ENCODE measurements around the gene SLC35F3. TPM values are rescaled to one million over a fixed set of nuclear protein-coding genes. Genes with fewer than 3 reads are reported as not detected.

Gene SLC35F3
- total and polyA plus RNA-seq, 9 of the 15 experiments (the other 6 are each of a cell fraction or from before 2014, with no cell fraction given), result 0.04 to 0.07 (median 0.04) TPM; not detected in 6

GRCh38 chr1:233998891-233999290, 94.4 kb downstream of the SLC35F3 start:
- no peaks in the 10 kb centered on the region for H4K20me1 ChIP-seq (replicated peaks; ENCODE audit: control insufficient read depth, insufficient read depth, low read length)
- FAIRE-seq (no peak), DNase-seq (ENCODE audit: extremely low read depth in 1 of 4, low spot score in 3 of 4) (no peak), ATAC-seq (no peak)
- CTCF ChIA-PET (ENCODE audit: low intra/inter-chr PET ratio), result no interaction called here
- H3K79me2 ChIP-seq (ENCODE audit: control insufficient read depth, insufficient read depth, low read length), result no peaks in the 10 kb centered on the region
- POLR2A ChIA-PET, result no interaction called here
- TF ChIP-seq PTRF (tag; IDR thresholded peaks at IDR 0.05), result no peak
- no peak for TF ChIP-seq KDM1A (IDR thresholded peaks at IDR 0.05)
- no peak for TF ChIP-seq RBM39 (optimal IDR thresholded peaks at IDR 0.05; ENCODE audit: low read depth, low read length)
- no peak for TF ChIP-seq NCOR1 (IDR thresholded peaks at IDR 0.05)
- no peak for TF ChIP-seq CXXC5 (CRISPR knock-in tag; IDR thresholded peaks at IDR 0.05)
- no peak for TF ChIP-seq EGR1 (conservative IDR thresholded peaks at IDR 0.05)
- TF ChIP-seq ARID1B (IDR thresholded peaks at IDR 0.05), result no peak
- no peak for TF ChIP-seq ZNF197 (CRISPR knock-in tag; IDR thresholded peaks at IDR 0.05; ENCODE audit: low read depth)
- TF ChIP-seq HOXB6 (CRISPR knock-in tag; IDR thresholded peaks at IDR 0.05; ENCODE audit: borderline replicate concordance), result no peak
- TF ChIP-seq, protein P1, sequence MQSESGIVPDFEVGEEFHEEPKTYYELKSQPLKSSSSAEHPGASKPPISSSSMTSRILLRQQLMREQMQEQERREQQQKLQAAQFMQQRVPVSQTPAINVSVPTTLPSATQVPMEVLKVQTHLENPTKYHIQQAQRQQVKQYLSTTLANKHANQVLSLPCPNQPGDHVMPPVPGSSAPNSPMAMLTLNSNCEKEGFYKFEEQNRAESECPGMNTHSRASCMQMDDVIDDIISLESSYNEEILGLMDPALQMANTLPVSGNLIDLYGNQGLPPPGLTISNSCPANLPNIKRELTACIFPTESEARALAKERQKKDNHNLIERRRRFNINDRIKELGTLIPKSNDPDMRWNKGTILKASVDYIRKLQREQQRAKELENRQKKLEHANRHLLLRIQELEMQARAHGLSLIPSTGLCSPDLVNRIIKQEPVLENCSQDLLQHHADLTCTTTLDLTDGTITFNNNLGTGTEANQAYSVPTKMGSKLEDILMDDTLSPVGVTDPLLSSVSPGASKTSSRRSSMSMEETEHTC (IDR thresholded peaks at IDR 0.05), result no peak
- TF ChIP-seq MTA2 (IDR thresholded peaks at IDR 0.05; ENCODE audit: low read depth), result no peak
- no peak for TF ChIP-seq FOXK2 (conservative IDR thresholded peaks at IDR 0.05 in 1 of 2, IDR thresholded peaks at IDR 0.05 in 1 of 2; ENCODE audit: low read depth in 2 of 2)
- intact Hi-C loops (cut with micrococcal nuclease) (no loop called here), in situ Hi-C loops (cut with MboI) (no loop called here)
- WGBS (ENCODE audit: insufficient coverage, low coverage, missing lambda C conversion rate), result 2% methylated on average over 6 of the region's 6 CpGs
- no peak overlapping the region for H3K9ac ChIP-seq (ENCODE audit: insufficient read depth in 1 of 2, low read depth in 2 of 2, low read length in 2 of 2)
- no peaks in the 10 kb centered on the region for H3K9me1 ChIP-seq (ENCODE audit: control insufficient read depth, insufficient read depth, low read length)
- BruUV-seq (replicated peaks), result no TSS peak
- no peak overlapping the region for H2AFZ ChIP-seq (ENCODE audit: low read depth, low read length)
- H3K9me3 ChIP-seq (replicated peaks; ENCODE audit: control insufficient read depth, insufficient read depth, low read depth, low read length), result no peaks in the 10 kb centered on the region
- H3K4me3 ChIP-seq, result no peak overlapping the region
- H3K27ac ChIP-seq (ENCODE audit: extremely low read depth, low read depth, low read length), result no peak overlapping the region
- H3K27me3 ChIP-seq (ENCODE audit: control insufficient read depth in 2 of 2, insufficient read depth in 2 of 2, low read length in 2 of 2), result peaks cover 8 to 16% of the 10 kb centered on the region in 2 experiments; a peak in 3 of 5 replicates
- H3K4me1 ChIP-seq (replicated peaks in 1 of 2; ENCODE audit: control insufficient read depth in 2 of 2, insufficient read depth in 2 of 2, low read length in 2 of 2), result no peaks in the 10 kb centered on the region
- H3K36me3 ChIP-seq (ENCODE audit: control insufficient read depth, insufficient read depth, low read length), result no peaks in the 10 kb centered on the region
- H3K4me2 ChIP-seq (ENCODE audit: insufficient read depth, low read length), result no peak overlapping the region

Data from K562 (cell line).